Measurements from ENCODE around the gene ZNF575. TPM values are rescaled to one million over a fixed set of nuclear protein-coding genes. Genes with fewer than 3 reads are reported as not detected.
"Not testable (repeated sequence)": the region's sequence is repeated elsewhere in the genome, so short reads cannot be mapped to it uniquely, and the experiment has no call there.

The ZNF575 gene
- total RNA-seq, 2 experiments from 2014 or later, result 2.0 TPM; not detected in 1

- CTCF ChIA-PET (ENCODE audit: unreplicated experiment), result interaction anchor here (0.6 to 1.0 kb wide), 2 partner anchors 15 to 71 kb away, joined by 3 to 4 read pairs; no protein-coding TSS in a partner anchor
- Histone ChIP-seq H3K9me3 (ENCODE audit: low read length) (no peaks in the 10 kb centered on the region), H4K20me1 (ENCODE audit: insufficient read depth, low read length) (no peaks in the 10 kb centered on the region), H3K27ac (ENCODE audit: low read depth, low read length, poor library complexity, severe bottlenecking) (no peak overlapping the region), H3K9me2 (ENCODE audit: insufficient read depth, low read length) (no peaks in the 10 kb centered on the region), H2AFZ (ENCODE audit: low read length) (no peak overlapping the region), H3K4me3 (ENCODE audit: low read depth, low read length, poor library complexity, severe bottlenecking) (no peak overlapping the region), H3K4me1 (ENCODE audit: insufficient read depth, low read length, poor library complexity, severe bottlenecking) (no peaks in the 10 kb centered on the region), H3K79me2 (ENCODE audit: insufficient read depth, low read depth, low read length) (no peaks in the 10 kb centered on the region), H3K4me2 (ENCODE audit: low read length) (no peak overlapping the region), H3K36me3 (ENCODE audit: insufficient read depth, low read length) (no peaks in the 10 kb centered on the region)
- BruUV-seq (replicated peaks), result no TSS peak
- TF ChIP-seq CTCF (conservative IDR thresholded peaks at IDR 0.05; ENCODE audit: low read length), result no peak
- no peak for TF ChIP-seq EZH2phosphoT487 (IDR thresholded peaks at IDR 0.05; ENCODE audit: borderline replicate concordance, low read depth, low read length)
- POLR2A ChIA-PET, result interaction anchor here (0.7 kb wide), 1 partner anchor 14 kb away, joined by 5 read pairs; no protein-coding TSS in a partner anchor
- no peak for DNase-seq (ENCODE audit: low spot score)
- intact Hi-C loops (cut with micrococcal nuclease; ENCODE audit: unreplicated experiment), result loop anchor here (5.0 kb wide), 1 partner anchor 86 kb away; no protein-coding TSS in a partner anchor
Observed at GRCh38 chr19:43518051-43518450, 14.9 kb upstream of the ZNF575 start.

GRCh38 chr19:43519436-43520088 is 13.4 kb upstream of the ZNF575 start:
- peak; percentile 81 for DNase-seq (ENCODE audit: low spot score)
- POLR2A ChIA-PET, result interaction anchor here (0.7 kb wide), 1 partner anchor 71 kb away, joined by 5 read pairs; no protein-coding TSS in a partner anchor
- no peak overlapping the region for H3K4me2 ChIP-seq (ENCODE audit: low read length)
- TF ChIP-seq CTCF (conservative IDR thresholded peaks at IDR 0.05; ENCODE audit: low read length) (peak; percentile 95), EZH2phosphoT487 (IDR thresholded peaks at IDR 0.05; ENCODE audit: borderline replicate concordance, low read depth, low read length) (no peak)
- CTCF ChIA-PET (ENCODE audit: unreplicated experiment), result interaction anchor here (1.1 kb wide), 1 partner anchor 73 kb away, joined by 3 read pairs; no protein-coding TSS in a partner anchor
- no peak overlapping the region for H2AFZ ChIP-seq (ENCODE audit: low read length)
- H4K20me1 ChIP-seq (ENCODE audit: insufficient read depth, low read length), result no peaks in the 10 kb centered on the region
- no peak overlapping the region for H3K4me3 ChIP-seq (ENCODE audit: low read depth, low read length, poor library complexity, severe bottlenecking)
- TSS peak; percentile 73 for BruUV-seq (replicated peaks)
- H3K36me3 ChIP-seq (ENCODE audit: insufficient read depth, low read length), result no peaks in the 10 kb centered on the region
- H3K27ac ChIP-seq (ENCODE audit: low read depth, low read length, poor library complexity, severe bottlenecking), result no peak overlapping the region
- no peaks in the 10 kb centered on the region for H3K9me3 ChIP-seq (ENCODE audit: low read length)
- intact Hi-C loops (cut with micrococcal nuclease; ENCODE audit: unreplicated experiment), result loop anchor here (1.0 to 5.0 kb wide), 2 partner anchors 72 to 87 kb away; no protein-coding TSS in a partner anchor
- no peaks in the 10 kb centered on the region for H3K4me1 ChIP-seq (ENCODE audit: insufficient read depth, low read length, poor library complexity, severe bottlenecking)
- no peaks in the 10 kb centered on the region for H3K9me2 ChIP-seq (ENCODE audit: insufficient read depth, low read length)
- H3K79me2 ChIP-seq (ENCODE audit: insufficient read depth, low read depth, low read length), result no peaks in the 10 kb centered on the region

- no peaks in the 10 kb centered on the region for H3K36me3 ChIP-seq (ENCODE audit: insufficient read depth, low read length)
- H3K27ac ChIP-seq (ENCODE audit: low read depth, low read length, poor library complexity, severe bottlenecking), result no peak overlapping the region
- no peak for DNase-seq (ENCODE audit: low spot score)
- no peak overlapping the region for H2AFZ ChIP-seq (ENCODE audit: low read length)
- H3K79me2 ChIP-seq (ENCODE audit: insufficient read depth, low read depth, low read length), result no peaks in the 10 kb centered on the region
- no peaks in the 10 kb centered on the region for H3K9me3 ChIP-seq (ENCODE audit: low read length)
- intact Hi-C loops (cut with micrococcal nuclease; ENCODE audit: unreplicated experiment), result no loop called here
- no peaks in the 10 kb centered on the region for H4K20me1 ChIP-seq (ENCODE audit: insufficient read depth, low read length)
- H3K4me3 ChIP-seq (ENCODE audit: low read depth, low read length, poor library complexity, severe bottlenecking), result no peak overlapping the region
- H3K4me1 ChIP-seq (ENCODE audit: insufficient read depth, low read length, poor library complexity, severe bottlenecking), result peaks cover 18% of the 10 kb centered on the region
- no peak for TF ChIP-seq EZH2phosphoT487 (IDR thresholded peaks at IDR 0.05; ENCODE audit: borderline replicate concordance, low read depth, low read length)
- no peak for TF ChIP-seq CTCF (conservative IDR thresholded peaks at IDR 0.05; ENCODE audit: low read length)
- BruUV-seq (replicated peaks), result no TSS peak
- CTCF ChIA-PET (ENCODE audit: unreplicated experiment), result no interaction called here
- H3K9me2 ChIP-seq (ENCODE audit: insufficient read depth, low read length), result no peaks in the 10 kb centered on the region
- no peak overlapping the region for H3K4me2 ChIP-seq (ENCODE audit: low read length)
- POLR2A ChIA-PET, result no interaction called here
Observed at GRCh38 chr19:43522929-43523328, 10.1 kb upstream of the ZNF575 start.

GRCh38 chr19:43523696-43524095 is 9.3 kb upstream of the ZNF575 start:
- H3K36me3 ChIP-seq (ENCODE audit: insufficient read depth, low read length); H3K79me2 ChIP-seq (ENCODE audit: insufficient read depth, low read depth, low read length); CTCF ChIA-PET (ENCODE audit: unreplicated experiment); H2AFZ ChIP-seq (ENCODE audit: low read length); POLR2A ChIA-PET; H3K4me3 ChIP-seq (ENCODE audit: low read depth, low read length, poor library complexity, severe bottlenecking); H3K9me3 ChIP-seq (ENCODE audit: low read length); H3K9me2 ChIP-seq (ENCODE audit: insufficient read depth, low read length); H4K20me1 ChIP-seq (ENCODE audit: insufficient read depth, low read length); H3K4me2 ChIP-seq (ENCODE audit: low read length); H3K27ac ChIP-seq (ENCODE audit: low read depth, low read length, poor library complexity, severe bottlenecking); DNase-seq (ENCODE audit: low spot score); intact Hi-C loops (cut with micrococcal nuclease; ENCODE audit: unreplicated experiment); BruUV-seq (replicated peaks): not testable (repeated sequence)
- peaks cover 18% of the 10 kb centered on the region for H3K4me1 ChIP-seq (ENCODE audit: insufficient read depth, low read length, poor library complexity, severe bottlenecking)

All from OCI-LY7 (cell line).